Cardiac septum (tissue), 1 donor: ENCODE results near the gene HAUS2. TPM values are rescaled to one million over a fixed set of nuclear protein-coding genes. Genes with fewer than 3 reads are reported as not detected.
"Not testable (repeated sequence)": the region's sequence is repeated elsewhere in the genome, so short reads cannot be mapped to it uniquely, and the experiment has no call there.

Experiments used
- DNase-seq: peaks from one replicate; pipeline ENCODE4 v3.0.0-alpha.2; 2020; ENCODE audit warnings: low spot score
- intact Hi-C: fragments of 100-400 bp; cut with DNase I; formaldehyde crosslinking; loops from one replicate; pipeline ENCODE4 v1.14.0; 2022
- total RNA-seq: library from RNA; stranded (reverse); fragmentation: NEBNext Ultra II Directional; extraction: Animal tissue kit (Norgen Biotek cat#: 25700); gene quantifications from one replicate; pipeline ENCODE4 v1.2.1, GENCODE V29; 2021
- donor health status: DM: no; HTN: no; CAD: no.

HAUS2 gene
- total RNA-seq, 1 donor from 2014 or later = 14.7 TPM

- DNase-seq, intact Hi-C loops: not testable (repeated sequence)
These were observed 8.0 kb downstream of the HAUS2 start for GRCh38 chr15:42556550-42557207.

DNA sequence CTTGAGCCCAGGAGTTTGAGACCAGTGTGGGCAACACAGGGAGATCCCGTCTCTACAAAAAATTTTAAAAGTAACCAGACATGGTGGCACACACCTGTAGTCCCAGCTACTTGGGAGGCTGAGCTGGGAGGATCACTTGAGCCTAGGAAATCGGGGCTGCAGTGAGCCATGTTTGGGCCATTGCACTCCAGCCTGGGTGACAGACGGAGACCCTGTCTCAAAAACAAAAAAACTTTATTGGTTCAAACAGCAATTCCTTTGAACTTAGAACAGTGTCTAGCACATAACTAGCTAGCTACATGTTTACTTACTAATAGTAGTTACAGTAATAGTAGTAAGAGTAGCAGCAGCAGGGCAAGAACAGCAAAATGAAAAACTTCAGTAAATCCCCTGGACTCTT is 10.1 kb downstream of the HAUS2 start:
- no peak for DNase-seq
- intact Hi-C loops = no loop called here

GRCh38 chr15:42575188-42576039 is 26.8 kb downstream of the HAUS2 start, which contains the start of gene STARD9:
STARD9 (plus strand) TSS chr15:42575606; CDS start chr15:42575716, 110 bp downstream.
- intact Hi-C loops = loop anchor here (2.0 to 5.0 kb wide), 2 partner anchors 27 to 77 kb away; partner anchors contain the start of genes HAUS2 and LRRC57

DNA sequence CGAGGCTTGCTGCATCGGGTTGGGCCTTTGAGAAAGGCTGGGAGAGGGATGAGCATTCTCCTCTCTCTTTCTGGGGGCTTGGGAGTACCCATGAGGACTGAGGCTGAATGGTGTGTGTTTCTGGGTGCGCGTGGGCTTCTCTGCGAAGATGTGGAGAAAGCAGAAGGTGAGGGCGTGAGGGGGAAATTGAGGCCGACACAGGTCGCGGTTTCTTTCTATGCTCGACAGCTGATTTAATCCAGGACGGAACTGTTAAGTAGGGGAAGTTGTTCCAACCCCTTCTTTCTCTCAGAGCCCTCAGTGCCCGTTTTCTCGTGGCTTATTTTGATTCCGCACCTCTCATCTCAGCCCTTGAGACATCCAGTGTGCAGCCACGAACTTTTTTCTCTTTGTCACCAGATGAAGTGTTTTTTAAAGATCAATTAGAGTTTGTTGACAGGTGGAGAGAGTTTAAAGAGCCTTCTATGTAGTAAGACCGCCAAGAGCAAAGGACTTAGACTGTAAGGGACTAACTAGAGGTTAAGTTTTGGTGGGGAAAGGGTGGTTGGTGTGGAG is 27.5 kb downstream of the HAUS2 start:
- intact Hi-C loops = loop anchor here (5.0 kb wide), 1 partner anchor 76 kb away; no protein-coding TSS in a partner anchor
- no peak for DNase-seq

More at GRCh38 chr15:42575188-42576039, 26.8 kb downstream of the HAUS2 start, which contains the start of gene STARD9:
- peak; percentile 99 for DNase-seq

- intact Hi-C loops = loop anchor here (5.0 kb wide), 1 partner anchor 76 kb away; no protein-coding TSS in a partner anchor
- DNase-seq = no peak
These were observed 28.1 kb downstream of the HAUS2 start for GRCh38 chr15:42576776-42577175.

GRCh38 chr15:42577514-42578031 is 28.9 kb downstream of the HAUS2 start:
- intact Hi-C loops = loop anchor here (5.0 kb wide), 1 partner anchor 75 kb away; no protein-coding TSS in a partner anchor
- DNase-seq = no peak

- intact Hi-C loops = loop anchor here (5.0 kb wide), 1 partner anchor 73 kb away; no protein-coding TSS in a partner anchor
- DNase-seq = no peak
These were observed 30.4 kb downstream of the HAUS2 start for GRCh38 chr15:42578984-42579537.

- intact Hi-C loops = no loop called here
- DNase-seq = peak; percentile 94
These were observed 32.7 kb downstream of the HAUS2 start for GRCh38 chr15:42581272-42581730.

GRCh38 chr15:42582569-42583375 is 34.1 kb downstream of the HAUS2 start:
- intact Hi-C loops = no loop called here
- no peak for DNase-seq

DNA sequence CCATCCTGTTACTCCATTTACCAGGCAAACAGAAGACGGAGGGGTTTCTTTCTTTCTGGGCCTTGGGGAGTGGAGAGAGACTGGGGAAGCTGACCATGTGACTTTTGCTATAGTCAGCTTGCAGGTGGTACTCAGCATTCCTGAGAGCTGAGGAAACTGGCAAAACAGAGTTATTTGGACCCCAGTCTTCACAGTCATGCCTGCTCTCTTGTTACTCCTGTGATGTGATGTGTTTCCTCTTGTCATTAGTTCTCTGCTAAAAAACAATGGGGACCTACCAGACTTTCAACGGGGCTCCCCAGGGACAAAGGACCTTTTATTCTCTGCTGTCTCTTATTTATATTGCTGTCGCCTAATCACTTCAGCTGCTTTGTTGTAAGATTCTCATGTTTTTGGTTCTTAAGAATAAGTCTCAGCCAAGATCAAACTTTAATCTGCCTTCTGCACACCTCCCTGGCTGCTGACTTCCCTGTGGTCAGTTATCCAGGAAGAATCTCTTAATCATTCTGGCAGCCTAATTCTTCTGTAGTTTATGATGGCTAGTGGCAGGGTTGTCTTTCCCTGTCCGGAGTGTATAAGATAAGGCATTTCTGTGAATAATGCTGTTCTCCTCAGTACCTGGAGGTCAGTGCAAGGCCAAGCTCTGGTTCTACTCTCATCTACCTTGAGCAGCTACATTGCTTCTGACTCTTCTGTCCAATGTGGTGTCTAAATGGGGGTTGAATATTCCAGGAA is 35.6 kb downstream of the HAUS2 start:
- DNase-seq = no peak
- intact Hi-C loops = no loop called here

- DNase-seq = no peak
- intact Hi-C loops = loop anchor here (5.0 kb wide), 1 partner anchor 57 kb away; no protein-coding TSS in a partner anchor
These were observed 42.1 kb downstream of the HAUS2 start for GRCh38 chr15:42590619-42591237.

DNA sequence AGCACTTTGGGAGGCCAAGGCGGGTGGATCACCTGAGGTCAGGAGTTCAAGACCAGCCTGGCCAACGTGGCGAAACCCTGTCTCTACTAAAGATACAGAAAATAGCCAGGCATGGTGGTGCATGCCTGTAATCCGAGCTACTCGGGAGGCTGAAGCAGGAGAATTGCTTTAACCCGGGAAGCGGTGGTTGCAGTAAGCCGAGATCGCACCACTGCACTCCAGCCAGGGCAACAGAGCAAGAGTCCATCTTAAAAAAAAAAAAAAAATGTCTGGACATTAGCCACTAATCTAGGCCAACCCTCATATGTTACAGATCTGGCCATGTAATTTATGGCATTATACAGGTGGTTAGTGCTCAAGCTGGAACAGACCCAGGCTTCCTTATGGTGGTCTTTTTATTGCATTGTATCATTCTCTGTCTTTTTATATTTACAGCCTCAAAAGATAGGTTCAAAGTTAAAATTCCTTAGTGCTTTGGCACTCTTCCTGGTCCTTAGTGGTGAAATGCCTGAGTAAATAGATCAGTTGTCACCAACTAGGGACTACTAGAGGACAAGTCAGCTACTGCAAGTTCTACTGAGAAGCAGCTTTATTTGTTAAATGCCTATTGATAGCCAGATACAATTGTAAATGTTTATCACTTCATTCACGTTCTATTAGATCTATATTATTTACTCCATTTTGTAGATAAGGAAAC is 42.7 kb downstream of the HAUS2 start:
- no peak for DNase-seq
- intact Hi-C loops = loop anchor here (5.0 kb wide), 1 partner anchor 56 kb away; no protein-coding TSS in a partner anchor

- no peak for DNase-seq
- intact Hi-C loops = loop anchor here (5.0 kb wide), 1 partner anchor 55 kb away; no protein-coding TSS in a partner anchor
These were observed 44.1 kb downstream of the HAUS2 start for GRCh38 chr15:42592716-42593115.

DNA sequence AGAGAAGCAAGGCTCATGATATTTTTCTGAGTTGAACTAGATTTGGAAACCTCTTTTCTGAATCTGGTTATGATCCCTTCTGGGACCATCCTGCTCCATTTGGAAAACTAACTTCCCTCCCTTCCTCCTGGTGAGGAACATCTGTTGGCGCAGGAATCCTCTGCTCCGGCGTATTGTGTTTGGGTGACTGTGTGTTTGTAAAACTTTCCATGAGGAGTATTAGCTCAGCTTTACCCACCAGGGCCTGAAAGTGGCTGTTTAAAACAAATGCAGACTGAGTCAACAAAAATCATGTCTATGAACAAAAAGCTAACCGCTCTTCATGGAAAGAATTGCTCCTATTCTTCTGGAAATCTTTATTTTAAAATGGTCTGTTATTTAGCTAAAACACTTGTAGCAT is 44.5 kb downstream of the HAUS2 start:
- intact Hi-C loops = loop anchor here (5.0 kb wide), 1 partner anchor 54 kb away; no protein-coding TSS in a partner anchor

DNA sequence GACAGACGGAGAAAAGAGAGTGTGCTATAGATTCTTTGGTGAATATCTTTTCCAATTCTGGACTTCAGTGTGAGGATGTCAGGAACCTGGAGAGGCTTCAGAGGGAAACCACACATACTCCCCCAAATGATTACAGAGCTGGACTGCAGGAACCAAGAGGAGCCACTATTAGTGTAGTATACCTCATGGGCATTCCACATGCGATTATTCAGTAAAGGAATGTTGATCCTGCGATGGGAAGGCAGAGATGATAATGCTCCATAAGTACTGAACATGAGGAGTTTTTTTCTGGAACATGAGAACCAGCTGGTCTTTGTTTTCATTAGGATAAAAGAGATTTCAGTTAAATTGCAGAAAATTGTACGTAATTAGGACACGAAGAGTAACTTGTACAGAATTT is 45.5 kb downstream of the HAUS2 start:
- no peak for DNase-seq
- intact Hi-C loops = loop anchor here (5.0 kb wide), 1 partner anchor 53 kb away; no protein-coding TSS in a partner anchor

More for the DNA sequence above, 44.5 kb downstream of the HAUS2 start:
- no peak for DNase-seq

GRCh38 chr15:42595626-42596240 is 47.1 kb downstream of the HAUS2 start:
- no peak for DNase-seq
- intact Hi-C loops = no loop called here
